T-helper 2 cell treated with Interferon-gamma antibody and Interleukin-4, amounts not matched to agents 5 μg/mL and 100 μg/mL, for 36 hours (primary cell): ENCODE measurements around the gene CNGA1.

Experiments
- DNase-seq: peaks from one replicate; pipeline ENCODE4 v3.0.0; 2021; ENCODE audit warnings: low spot score
- H3K27ac Mint-ChIP-seq: one replicate; pipeline ENCODE4 v1.8.0; 2021; ENCODE audit warnings: mild to moderate bottlenecking, mixed read lengths
- H3K27me3 Mint-ChIP-seq: one replicate; pipeline ENCODE4 v1.8.0; 2021; ENCODE audit warnings: low read depth, mixed read lengths
- H3K36me3 Mint-ChIP-seq: one replicate; pipeline ENCODE4 v1.8.0; 2021; ENCODE audit warnings: low read depth, mixed read lengths
- H3K4me1 Mint-ChIP-seq: one replicate; pipeline ENCODE4 v1.8.0; 2021; ENCODE audit warnings: low read depth, mixed read lengths
- H3K4me3 Mint-ChIP-seq: one replicate; pipeline ENCODE4 v1.8.0; 2022; ENCODE audit warnings: mild to moderate bottlenecking, moderate library complexity, mixed read lengths
- H3K9me3 Mint-ChIP-seq: one replicate; pipeline ENCODE4 v1.8.0; 2021; ENCODE audit warnings: mixed read lengths

CNGA1 gene

DNA sequence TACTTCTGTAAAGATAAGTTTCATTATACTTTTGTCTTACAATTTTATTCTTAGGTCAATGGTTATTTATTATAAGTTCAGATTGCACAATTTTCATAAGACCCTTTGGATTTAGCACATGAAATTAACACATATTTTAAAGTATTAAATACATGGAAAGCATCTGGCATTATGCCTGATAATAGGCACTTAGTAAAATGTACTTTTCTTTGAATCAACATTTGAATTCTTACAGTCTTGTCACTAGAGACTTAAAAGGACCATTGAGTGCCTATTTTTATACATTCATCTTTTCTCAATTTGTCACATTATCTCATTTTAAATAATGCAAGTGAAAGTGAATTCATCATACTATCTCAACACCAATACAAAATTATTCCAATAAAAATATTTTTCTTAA is 23.1 kb upstream of the CNGA1 start:
- Mint-ChIP-seq H3K36me3 (no peaks in the 10 kb centered on the region), H3K9me3 (peaks cover 3% of the 10 kb centered on the region)

DNA sequence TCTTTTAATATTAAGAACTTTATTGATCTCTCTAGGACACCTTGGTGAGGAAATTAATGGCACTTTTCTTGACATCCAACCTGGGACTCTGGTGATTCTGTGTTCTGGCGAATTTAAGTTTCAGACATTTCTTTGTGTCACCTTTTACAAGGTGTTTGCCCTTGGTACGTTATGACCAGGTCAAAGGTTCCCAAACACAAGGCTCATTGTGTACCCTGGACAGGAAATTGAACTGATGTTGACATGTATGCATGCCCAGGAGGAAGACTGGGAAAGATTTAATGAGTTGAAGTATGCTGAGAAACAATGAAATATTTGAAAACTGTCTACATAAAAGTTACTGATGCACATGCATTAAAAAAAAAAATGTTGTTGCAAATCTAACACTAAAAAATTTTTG is 22.2 kb upstream of the CNGA1 start:
- Mint-ChIP-seq H3K4me3 (no peak overlapping the region), H3K4me1 (peaks cover 11% of the 10 kb centered on the region), H3K36me3 (no peaks in the 10 kb centered on the region)

More for the DNA sequence above, 23.1 kb upstream of the CNGA1 start:
- no peak for DNase-seq
- Mint-ChIP-seq H3K27me3 (peaks cover 47% of the 10 kb centered on the region), H3K4me3 (no peak overlapping the region), H3K27ac (no peak overlapping the region), H3K4me1 (peaks cover 14% of the 10 kb centered on the region)

DNA sequence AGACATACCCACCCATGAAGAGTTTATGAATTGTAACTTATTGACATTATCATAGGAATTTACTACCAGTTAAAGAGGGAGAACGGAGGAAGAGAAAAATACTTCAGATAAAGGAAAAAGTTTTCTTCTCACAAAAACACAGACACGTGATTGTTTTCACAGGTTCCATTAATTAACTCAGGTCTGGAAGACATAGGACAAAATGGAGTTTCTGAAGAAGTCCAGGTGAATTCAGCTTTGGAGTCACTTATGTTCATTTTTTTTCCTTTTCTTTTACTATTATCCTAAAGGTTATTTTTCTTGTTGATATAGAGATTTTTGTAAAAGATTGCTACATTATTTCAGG is 20.6 kb upstream of the CNGA1 start:
- H3K9me3 Mint-ChIP-seq = peaks cover 3% of the 10 kb centered on the region
- H3K27me3 Mint-ChIP-seq = peaks cover 26% of the 10 kb centered on the region
- H3K36me3 Mint-ChIP-seq = no peaks in the 10 kb centered on the region
- H3K4me1 Mint-ChIP-seq = peaks cover 6% of the 10 kb centered on the region
- no peak for DNase-seq
- no peak overlapping the region for H3K27ac Mint-ChIP-seq
- H3K4me3 Mint-ChIP-seq = no peak overlapping the region

More for the DNA sequence above, 22.2 kb upstream of the CNGA1 start:
- Mint-ChIP-seq H3K9me3 (peaks cover 3% of the 10 kb centered on the region), H3K27me3 (peaks cover 41% of the 10 kb centered on the region), H3K27ac (no peak overlapping the region)
- DNase-seq = no peak

DNA sequence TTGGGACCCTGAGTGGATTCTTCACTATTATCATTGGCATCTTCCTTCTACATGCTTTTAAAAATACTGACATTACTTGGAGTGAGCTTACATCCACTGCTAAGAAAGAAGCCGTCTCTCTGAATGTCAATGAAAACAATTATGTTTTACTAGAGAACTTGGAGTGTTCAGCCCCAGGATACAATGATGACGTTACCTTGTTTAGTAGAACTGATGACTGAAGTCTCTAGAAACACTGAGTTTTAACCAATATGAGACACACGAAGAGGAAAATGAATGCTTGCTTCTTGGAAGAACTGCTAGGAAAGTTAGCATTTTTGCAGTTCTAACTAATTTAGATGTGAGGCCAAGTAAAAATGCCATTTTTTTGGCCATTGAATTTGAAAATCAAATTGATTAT is 19.5 kb upstream of the CNGA1 start:
- Mint-ChIP-seq H3K27ac (no peak overlapping the region), H3K9me3 (peaks cover 3% of the 10 kb centered on the region), H3K36me3 (no peaks in the 10 kb centered on the region), H3K4me1 (peaks cover 6% of the 10 kb centered on the region), H3K27me3 (peaks cover 21% of the 10 kb centered on the region), H3K4me3 (no peak overlapping the region)
- DNase-seq = no peak

DNA sequence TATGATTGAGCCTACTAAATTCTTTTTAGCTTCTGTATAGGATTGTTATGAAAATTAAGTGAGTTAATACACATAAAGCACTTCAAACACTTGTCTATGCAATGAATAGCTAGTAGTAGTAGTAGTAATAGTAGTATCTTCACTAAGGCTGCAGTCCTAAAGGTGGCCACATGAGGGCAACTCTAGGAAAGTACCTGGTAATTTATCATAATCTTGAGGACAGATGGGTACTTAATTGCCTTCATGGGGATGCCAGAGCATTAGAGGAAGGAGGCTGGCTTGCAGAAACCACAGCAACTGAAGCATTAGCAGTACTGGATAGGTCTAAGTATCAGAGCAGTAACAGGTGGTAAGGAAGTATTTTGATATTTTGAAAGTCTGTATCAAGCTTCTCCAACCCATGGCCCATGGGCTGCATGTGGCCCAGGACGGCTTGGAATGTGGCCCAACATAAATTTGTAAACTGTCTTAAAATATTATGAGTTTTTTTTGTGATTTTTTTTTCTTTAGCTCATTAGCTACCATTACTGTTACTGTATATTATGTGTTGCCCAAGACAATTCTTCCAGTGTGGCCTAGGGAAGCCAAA is 17.4 kb upstream of the CNGA1 start:
- peaks cover 6% of the 10 kb centered on the region for H3K4me1 Mint-ChIP-seq
- H3K9me3 Mint-ChIP-seq = peaks cover 3% of the 10 kb centered on the region
- H3K36me3 Mint-ChIP-seq = no peaks in the 10 kb centered on the region
- DNase-seq = no peak
- H3K27ac Mint-ChIP-seq = no peak overlapping the region
- H3K27me3 Mint-ChIP-seq = peaks cover 24% of the 10 kb centered on the region
- no peak overlapping the region for H3K4me3 Mint-ChIP-seq

DNA sequence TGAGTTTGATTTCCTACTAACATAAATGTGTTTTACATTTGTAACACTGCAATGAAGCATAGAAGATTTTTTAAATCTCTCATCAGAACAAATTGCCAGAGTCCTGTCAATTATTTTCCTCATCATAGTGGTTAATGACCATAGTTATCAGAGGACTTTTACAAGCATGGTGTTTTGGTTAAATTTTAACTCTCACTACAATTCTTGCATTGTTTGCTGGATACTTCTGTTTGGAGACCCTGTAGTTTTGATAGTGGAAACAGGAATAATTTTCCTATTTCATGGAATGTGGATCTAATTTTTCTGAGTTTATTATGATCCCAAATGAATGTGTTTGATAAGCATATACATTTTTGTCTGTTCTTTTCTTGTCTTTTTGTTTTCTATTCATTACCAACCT is 16.9 kb upstream of the CNGA1 start:
- peaks cover 26% of the 10 kb centered on the region for H3K27me3 Mint-ChIP-seq
- H3K36me3 Mint-ChIP-seq = no peaks in the 10 kb centered on the region
- H3K4me1 Mint-ChIP-seq = peaks cover 11% of the 10 kb centered on the region
- H3K27ac Mint-ChIP-seq = no peak overlapping the region
- no peak for DNase-seq
- H3K9me3 Mint-ChIP-seq = peaks cover 3% of the 10 kb centered on the region
- no peak overlapping the region for H3K4me3 Mint-ChIP-seq

DNA sequence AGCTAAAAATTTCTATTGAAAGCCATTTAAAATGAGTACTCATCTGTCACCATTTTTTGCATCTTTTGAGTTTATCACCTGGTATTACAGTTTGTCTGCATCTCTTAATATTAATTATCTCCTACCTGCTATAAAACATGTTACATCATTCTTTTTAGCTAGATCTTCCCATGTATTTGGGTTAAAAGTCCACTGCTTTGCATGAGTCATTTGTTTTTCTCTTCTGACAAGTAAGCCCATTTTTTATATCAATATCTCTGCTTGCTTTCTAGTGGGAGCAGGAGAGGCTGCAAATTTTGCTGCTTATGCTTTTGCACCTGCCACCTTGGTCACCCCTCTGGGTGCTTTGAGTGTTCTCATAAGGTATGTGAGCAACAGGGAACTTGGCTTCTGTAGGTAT is 16.2 kb upstream of the CNGA1 start:
- no peak for DNase-seq
- Mint-ChIP-seq H3K27ac (no peak overlapping the region), H3K4me3 (no peak overlapping the region), H3K36me3 (no peaks in the 10 kb centered on the region), H3K9me3 (peaks cover 3% of the 10 kb centered on the region), H3K4me1 (peaks cover 17% of the 10 kb centered on the region), H3K27me3 (peaks cover 24% of the 10 kb centered on the region)

DNA sequence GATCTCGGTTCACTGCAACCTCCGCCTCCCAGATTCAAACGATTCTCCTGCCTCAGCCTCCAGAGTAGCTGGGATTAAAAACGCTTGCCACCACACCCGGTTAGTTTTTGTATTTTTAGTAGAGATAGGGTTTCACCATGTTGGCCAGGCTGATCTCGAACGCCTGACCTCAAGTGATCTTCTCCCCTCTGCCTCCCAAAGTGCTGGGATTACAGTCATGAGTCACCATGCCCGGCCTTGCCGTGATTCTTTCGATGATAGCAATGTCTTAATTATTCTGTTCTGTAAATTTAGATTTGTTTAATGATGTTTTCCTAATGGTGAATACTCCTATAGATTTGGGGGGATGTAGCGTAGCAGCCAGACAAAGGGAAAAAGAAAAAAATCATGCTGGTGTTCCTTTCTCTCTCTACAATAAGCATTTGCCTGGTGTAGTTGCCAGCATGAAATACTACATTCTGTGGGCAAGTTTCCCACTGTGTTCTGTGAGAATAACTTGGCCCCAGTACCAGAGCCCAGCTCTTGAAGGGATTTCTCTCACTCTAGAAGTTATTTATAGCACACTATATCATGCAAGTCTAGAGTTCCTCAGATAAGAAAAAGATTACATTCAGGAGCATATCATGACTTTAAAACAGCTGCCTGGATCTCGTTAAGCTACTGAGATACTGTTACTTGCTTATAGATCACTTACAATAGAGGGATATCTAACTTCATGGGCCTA is 15.5 kb upstream of the CNGA1 start:
- peaks cover 18% of the 10 kb centered on the region for H3K4me1 Mint-ChIP-seq

DNA sequence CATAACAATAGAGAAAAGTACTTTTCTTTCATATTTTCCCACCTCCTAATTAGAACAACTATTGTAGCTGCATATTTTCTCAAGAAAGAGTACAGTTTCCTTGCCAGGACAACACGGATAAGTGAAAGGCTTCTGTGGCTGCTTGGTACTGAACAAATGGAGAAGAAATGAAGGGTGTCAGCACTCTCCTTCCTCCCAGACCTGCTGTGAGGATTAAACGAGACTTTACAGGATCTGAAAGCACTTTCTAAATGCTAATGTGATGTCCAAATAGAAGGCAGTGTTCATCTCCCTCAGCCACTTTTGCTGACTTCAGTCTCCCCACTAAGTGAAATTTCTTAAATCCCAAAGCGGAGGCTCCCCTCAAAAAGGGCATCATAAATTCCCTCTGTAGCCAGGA is 14.0 kb upstream of the CNGA1 start:
- Mint-ChIP-seq H3K4me1 (peaks cover 14% of the 10 kb centered on the region), H3K27me3 (peaks cover 23% of the 10 kb centered on the region)

More for the DNA sequence above, 15.5 kb upstream of the CNGA1 start:
- Mint-ChIP-seq H3K27ac (no peak overlapping the region), H3K4me3 (no peak overlapping the region), H3K36me3 (no peaks in the 10 kb centered on the region), H3K9me3 (peaks cover under 1% of the 10 kb centered on the region), H3K27me3 (peaks cover 25% of the 10 kb centered on the region)
- DNase-seq = no peak

DNA sequence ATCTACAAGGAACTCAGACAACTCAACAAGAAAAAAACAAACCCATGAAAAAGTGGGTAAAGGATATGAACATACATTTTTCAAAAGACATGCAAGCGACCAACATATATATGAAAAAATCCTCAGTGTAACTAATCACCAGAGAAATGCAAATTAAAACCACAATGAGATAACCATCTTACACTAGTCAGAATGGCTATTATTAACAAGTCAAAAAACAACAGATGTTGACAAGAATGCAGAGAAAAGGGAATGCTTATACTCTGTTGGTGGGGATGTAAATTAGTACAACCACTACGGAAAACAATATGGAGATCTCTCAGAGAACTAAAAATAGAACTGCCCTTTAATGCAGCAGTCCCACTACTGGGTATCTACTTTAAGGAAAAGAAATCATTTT is 12.2 kb upstream of the CNGA1 start:
- no peaks in the 10 kb centered on the region for H3K36me3 Mint-ChIP-seq
- no peaks in the 10 kb centered on the region for H3K9me3 Mint-ChIP-seq
- peaks cover 29% of the 10 kb centered on the region for H3K27me3 Mint-ChIP-seq
- no peak overlapping the region for H3K4me3 Mint-ChIP-seq
- peaks cover 12% of the 10 kb centered on the region for H3K4me1 Mint-ChIP-seq
- DNase-seq = no peak
- no peak overlapping the region for H3K27ac Mint-ChIP-seq

More for the DNA sequence above, 14.0 kb upstream of the CNGA1 start:
- Mint-ChIP-seq H3K9me3 (no peaks in the 10 kb centered on the region), H3K27ac (no peak overlapping the region), H3K36me3 (no peaks in the 10 kb centered on the region), H3K4me3 (no peak overlapping the region)
- no peak for DNase-seq

DNA sequence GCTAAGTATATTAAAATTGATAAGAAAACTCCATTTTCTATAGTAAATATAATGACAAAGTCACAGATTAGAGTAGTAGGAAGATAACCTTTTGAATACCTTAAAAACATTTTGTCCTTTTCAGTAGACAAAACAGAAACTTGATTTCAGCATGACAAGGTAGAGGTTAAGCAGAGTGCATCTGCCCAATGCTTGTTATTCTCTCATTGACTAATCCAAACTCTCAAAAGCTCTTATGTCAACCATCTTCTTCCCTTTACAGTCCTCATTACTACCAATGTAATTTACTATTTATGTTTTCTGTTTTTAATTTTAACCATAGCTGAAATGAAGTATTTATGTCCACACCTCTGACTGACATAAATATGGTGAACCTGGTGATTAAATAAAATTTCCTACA is 11.2 kb upstream of the CNGA1 start:
- peaks cover 12% of the 10 kb centered on the region for H3K4me1 Mint-ChIP-seq
- no peaks in the 10 kb centered on the region for H3K9me3 Mint-ChIP-seq
- DNase-seq = no peak
- no peak overlapping the region for H3K4me3 Mint-ChIP-seq
- no peaks in the 10 kb centered on the region for H3K36me3 Mint-ChIP-seq
- H3K27ac Mint-ChIP-seq = no peak overlapping the region
- peaks cover 31% of the 10 kb centered on the region for H3K27me3 Mint-ChIP-seq

DNA sequence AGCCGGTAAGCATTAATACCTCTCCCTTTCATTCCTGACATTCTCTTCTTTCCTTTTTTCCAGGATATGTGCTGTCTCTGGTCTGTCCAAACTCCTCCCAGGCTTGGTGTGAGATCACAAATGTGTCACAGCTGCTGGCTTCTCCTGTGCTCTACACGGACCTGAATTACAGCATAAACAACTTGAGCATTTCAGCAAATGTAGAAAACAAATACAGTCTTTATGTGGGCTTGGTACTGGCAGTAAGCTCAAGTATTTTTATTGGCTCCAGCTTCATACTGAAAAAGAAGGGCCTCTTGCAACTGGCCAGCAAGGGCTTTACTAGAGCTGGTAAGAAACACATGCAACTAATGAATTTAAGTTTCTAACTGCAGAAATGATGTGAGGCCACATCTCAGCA is 8.5 kb upstream of the CNGA1 start:
- no peak for DNase-seq
- Mint-ChIP-seq H3K27me3 (peaks cover 41% of the 10 kb centered on the region), H3K4me1 (peaks cover 15% of the 10 kb centered on the region), H3K9me3 (no peaks in the 10 kb centered on the region), H3K4me3 (no peak overlapping the region), H3K27ac (no peak overlapping the region), H3K36me3 (no peaks in the 10 kb centered on the region)

DNA sequence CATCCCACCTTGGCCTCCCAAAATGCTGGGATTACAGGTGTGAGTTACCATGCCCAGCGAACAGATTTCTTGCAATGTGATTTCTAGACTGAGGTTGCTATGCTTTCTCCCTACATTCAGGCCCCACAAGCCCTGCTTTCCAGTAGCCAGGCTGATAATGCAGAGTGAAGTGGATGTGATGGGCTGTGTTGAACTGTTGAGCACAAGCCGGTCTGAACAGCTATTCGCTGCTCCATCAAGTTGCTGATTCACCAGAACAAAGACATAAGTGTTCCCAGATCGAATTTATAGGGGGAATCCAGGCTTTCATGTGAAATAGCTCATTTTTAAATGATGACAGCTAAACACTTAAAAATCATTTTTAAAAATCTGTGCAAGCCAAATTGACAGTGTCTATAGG is 8.0 kb upstream of the CNGA1 start:
- DNase-seq = no peak
- Mint-ChIP-seq H3K4me3 (no peak overlapping the region), H3K27me3 (peaks cover 42% of the 10 kb centered on the region), H3K9me3 (no peaks in the 10 kb centered on the region), H3K4me1 (peaks cover 15% of the 10 kb centered on the region), H3K27ac (no peak overlapping the region), H3K36me3 (no peaks in the 10 kb centered on the region)

DNA sequence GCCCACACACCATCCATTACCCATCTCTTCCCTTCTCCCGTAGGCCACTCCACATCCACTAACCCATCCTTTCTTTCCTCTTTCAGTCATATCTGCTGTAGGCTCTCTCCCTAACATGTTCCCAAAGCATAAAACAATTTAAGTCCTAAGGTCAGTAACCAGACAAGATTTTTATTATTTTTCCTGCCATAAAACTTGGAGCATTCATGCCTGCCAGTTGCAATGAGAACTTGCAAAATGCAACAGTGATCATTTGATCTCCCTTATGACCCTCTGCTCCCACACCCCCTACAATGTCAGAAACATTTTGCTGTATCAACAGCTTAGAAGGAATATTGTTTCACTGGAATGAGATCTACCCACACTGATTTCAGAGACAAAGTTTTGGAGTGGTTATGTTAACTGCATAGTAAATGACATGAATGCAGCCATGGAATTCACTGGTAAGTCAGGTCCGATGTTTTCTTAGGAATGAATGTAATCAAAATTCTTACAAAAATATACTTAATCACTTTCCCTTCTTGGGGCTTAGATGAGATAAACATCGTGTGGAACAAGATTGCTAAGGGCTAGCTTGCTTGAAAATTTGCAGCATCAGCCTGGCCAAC is 5.8 kb upstream of the CNGA1 start:
- Mint-ChIP-seq H3K9me3 (no peaks in the 10 kb centered on the region), H3K36me3 (no peaks in the 10 kb centered on the region), H3K4me3 (no peak overlapping the region), H3K4me1 (peaks cover 6% of the 10 kb centered on the region), H3K27ac (no peak overlapping the region), H3K27me3 (peaks cover 52% of the 10 kb centered on the region)
- DNase-seq = no peak
